Upper lobe of left lung (tissue), 6 donors: Measurements from ENCODE around the gene KCNH8. TPM values are rescaled to one million over a fixed set of nuclear protein-coding genes. Genes with fewer than 3 reads are reported as not detected.

Experiments
- ATAC-seq, 2 donors: fragments of 200-7000 bp; cut with Tn5 transposase; one replicate each; pipeline ENCODE4 v1.9.1; 2022; ENCODE audit warnings: mild to moderate bottlenecking in 2 of 2, moderate library complexity in 2 of 2; ENCODE audit not compliant: low FRiP score in 2 of 2
- DNase-seq, 2 donors: peaks; one replicate each; pipeline ENCODE4 v3.0.0-alpha.2; 2019 to 2020
- H3K27ac ChIP-seq, 4 donors: fragments of 200-600 bp; sonication (generic); one replicate each; pipeline ENCODE4 v1.5.1; 2016 to 2019
- H3K27me3 ChIP-seq, 4 donors: fragments of 200-600 bp; sonication (generic); one replicate each; pipeline ENCODE4 v1.5.1; 2017 to 2019
- H3K36me3 ChIP-seq, 4 donors: fragments of 200-600 bp; sonication (generic); one replicate each; pipeline ENCODE4 v1.5.1; 2016 to 2019
- H3K4me1 ChIP-seq, 4 donors: fragments of 200-600 bp; sonication (generic); one replicate each; pipeline ENCODE4 v1.5.1; 2018 to 2019
- H3K4me3 ChIP-seq, 4 donors: fragments of 200-600 bp; sonication (generic); one replicate each; pipeline ENCODE4 v1.5.1; 2017 to 2019; ENCODE audit warnings: mild to moderate bottlenecking in 2 of 4, moderate library complexity in 1 of 4
- H3K9me3 ChIP-seq, 4 donors: fragments of 200-600 bp; sonication (generic); one replicate each; pipeline ENCODE4 v1.5.1; 2018 to 2019
- CTCF ChIP-seq, 6 experiments: fragments of 450-650 bp in 4 of 6; fragments of 200-600 bp in 2 of 6; sonication (generic) in 2 of 6; IDR thresholded peaks; one replicate each; pipeline ENCODE4 v1.5.1; 2016 to 2019; ENCODE audit warnings: antibody characterized with exemption in 6 of 6
- EP300 ChIP-seq, 4 donors: sonication (generic); formaldehyde crosslinking; IDR thresholded peaks; one replicate each; pipeline ENCODE4 v1.5.1; 2017; ENCODE audit warnings: antibody characterized with exemption in 4 of 4, control low read depth in 2 of 4
- POLR2A ChIP-seq, 4 donors: fragments of 450-650 bp; IDR thresholded peaks; one replicate each; pipeline ENCODE4 v1.5.1; 2016 to 2017; ENCODE audit warnings: antibody characterized with exemption in 4 of 4, mild to moderate bottlenecking in 2 of 4
- POLR2AphosphoS5 ChIP-seq, 2 donors: sonication (generic); formaldehyde crosslinking; IDR thresholded peaks; one replicate each; pipeline ENCODE4 v1.5.1; 2017; ENCODE audit warnings: antibody characterized with exemption in 2 of 2
- WGBS, 2 donors: methylation state at CpG; one replicate each; pipeline ENCODE4 v1.1.5; 2017 to 2018; 5-methylcytosine and 5-hydroxymethylcytosine counted together
- total RNA-seq, 6 donors: library from RNA; depleted of rRNA in 4 of 6; stranded (reverse); fragments of >200 nt in 4 of 6; gene quantifications; one replicate each; pipeline versions ENCODE4 v1.1.0 to v1.2.1, GENCODE V29; 2016 to 2021
- donor health status: DM: no; HTN: no; CAD: no; lungs with moderate emphysema.
- donor health status: DM: no; HTN: yes; CAD: no; lungs with severe emphysema.

KCNH8 gene
- total RNA-seq, 6 donors from 2014 or later = 0.10 to 0.24 (median 0.13) TPM; not detected in 2

GRCh38 chr3:19363071-19363470 is 214.8 kb downstream of the KCNH8 start:
- WGBS, 2 donors = 71 to 94% methylated on average over 1 of the region's 1 CpG

GRCh38 chr3:19364148-19364547 is 215.8 kb downstream of the KCNH8 start:
- DNase-seq (no peak), ATAC-seq (no peak)
- Histone ChIP-seq H3K27ac (no peak overlapping the region), H3K4me3 (no peak overlapping the region), H3K36me3 (no peaks in the 10 kb centered on the region), H3K27me3 (no peaks in the 10 kb centered on the region), H3K9me3 (no peaks in the 10 kb centered on the region), H3K4me1 (no peaks in the 10 kb centered on the region)
- TF ChIP-seq EP300 (IDR thresholded peaks at IDR 0.05) (no peak), CTCF (IDR thresholded peaks at IDR 0.05) (no peak), POLR2A (IDR thresholded peaks at IDR 0.05) (no peak)
- 86 to 89% methylated on average over 8 of the region's 8 CpGs for WGBS, 2 donors

More at GRCh38 chr3:19363071-19363470, 214.8 kb downstream of the KCNH8 start:
- TF ChIP-seq EP300 (IDR thresholded peaks at IDR 0.05) (no peak), POLR2A (IDR thresholded peaks at IDR 0.05) (no peak), POLR2AphosphoS5 (IDR thresholded peaks at IDR 0.05) (no peak), CTCF (IDR thresholded peaks at IDR 0.05) (no peak)
- Histone ChIP-seq H3K27me3 (no peaks in the 10 kb centered on the region), H3K36me3 (no peaks in the 10 kb centered on the region), H3K9me3 (no peaks in the 10 kb centered on the region), H3K27ac (no peak overlapping the region), H3K4me1 (no peaks in the 10 kb centered on the region), H3K4me3 (no peak overlapping the region)
- DNase-seq = no peak
- ATAC-seq = no peak

- H3K27ac ChIP-seq = no peak overlapping the region
- 81 to 88% methylated on average over 6 of the region's 6 CpGs for WGBS, 2 donors
- H3K4me1 ChIP-seq = no peaks in the 10 kb centered on the region
- H3K36me3 ChIP-seq = no peaks in the 10 kb centered on the region
- H3K4me3 ChIP-seq = no peak overlapping the region
- TF ChIP-seq CTCF (IDR thresholded peaks at IDR 0.05) (no peak), POLR2A (IDR thresholded peaks at IDR 0.05) (no peak), POLR2AphosphoS5 (IDR thresholded peaks at IDR 0.05) (no peak), EP300 (IDR thresholded peaks at IDR 0.05) (no peak)
- no peak for ATAC-seq
- no peaks in the 10 kb centered on the region for H3K27me3 ChIP-seq
- no peaks in the 10 kb centered on the region for H3K9me3 ChIP-seq
- no peak for DNase-seq
These were observed 217.2 kb downstream of the KCNH8 start for GRCh38 chr3:19365471-19365870.

GRCh38 chr3:19384868-19385267 is 236.6 kb downstream of the KCNH8 start:
- WGBS, 2 donors = 71 to 77% methylated on average over 3 of the region's 3 CpGs
- H3K27me3 ChIP-seq = no peaks in the 10 kb centered on the region
- ATAC-seq (no peak), DNase-seq (no peak)
- no peaks in the 10 kb centered on the region for H3K36me3 ChIP-seq
- H3K27ac ChIP-seq = no peak overlapping the region
- no peaks in the 10 kb centered on the region for H3K4me1 ChIP-seq
- no peak for TF ChIP-seq POLR2A (IDR thresholded peaks at IDR 0.05)
- no peak for TF ChIP-seq POLR2AphosphoS5 (IDR thresholded peaks at IDR 0.05)
- no peak for TF ChIP-seq CTCF (IDR thresholded peaks at IDR 0.05)
- TF ChIP-seq EP300 (IDR thresholded peaks at IDR 0.05) = no peak
- no peak overlapping the region for H3K4me3 ChIP-seq
- no peaks in the 10 kb centered on the region for H3K9me3 ChIP-seq

GRCh38 chr3:19392150-19392549 is 243.8 kb downstream of the KCNH8 start:
- no peak for ATAC-seq
- no peak overlapping the region for H3K4me3 ChIP-seq
- H3K4me1 ChIP-seq = no peaks in the 10 kb centered on the region
- no peaks in the 10 kb centered on the region for H3K36me3 ChIP-seq
- WGBS, 2 donors = 56 to 63% methylated on average over 3 of the region's 3 CpGs
- TF ChIP-seq CTCF (IDR thresholded peaks at IDR 0.05) (no peak), POLR2AphosphoS5 (IDR thresholded peaks at IDR 0.05) (no peak), POLR2A (IDR thresholded peaks at IDR 0.05) (no peak), EP300 (IDR thresholded peaks at IDR 0.05) (no peak)
- no peak for DNase-seq
- H3K9me3 ChIP-seq = no peaks in the 10 kb centered on the region
- no peaks in the 10 kb centered on the region for H3K27me3 ChIP-seq
- no peak overlapping the region for H3K27ac ChIP-seq
